T-helper 2 cell treated with Interferon-gamma antibody and Interleukin-4, amounts not matched to agents 5 μg/mL and 100 μg/mL, for 36 hours (primary cell): ENCODE data around the gene PDCD6IP.
A peak's percentile ranks its signal among the peaks of the same experiment; 100 is the strongest.

ENCODE experiments used
- DNase-seq: peaks from one replicate; pipeline ENCODE4 v3.0.0; 2021; ENCODE audit warnings: low spot score
- H3K27ac Mint-ChIP-seq: one replicate; pipeline ENCODE4 v1.8.0; 2021; ENCODE audit warnings: mild to moderate bottlenecking, mixed read lengths
- H3K27me3 Mint-ChIP-seq: one replicate; pipeline ENCODE4 v1.8.0; 2021; ENCODE audit warnings: low read depth, mixed read lengths
- H3K36me3 Mint-ChIP-seq: one replicate; pipeline ENCODE4 v1.8.0; 2021; ENCODE audit warnings: low read depth, mixed read lengths
- H3K4me1 Mint-ChIP-seq: one replicate; pipeline ENCODE4 v1.8.0; 2021; ENCODE audit warnings: low read depth, mixed read lengths
- H3K4me3 Mint-ChIP-seq: one replicate; pipeline ENCODE4 v1.8.0; 2022; ENCODE audit warnings: mild to moderate bottlenecking, moderate library complexity, mixed read lengths
- H3K9me3 Mint-ChIP-seq: one replicate; pipeline ENCODE4 v1.8.0; 2021; ENCODE audit warnings: mixed read lengths

PDCD6IP gene

GRCh38 chr3:33786565-33787327, 11.7 kb upstream of the PDCD6IP start:
- no peak overlapping the region for H3K27ac Mint-ChIP-seq
- peaks cover 24% of the 10 kb centered on the region for H3K27me3 Mint-ChIP-seq
- H3K36me3 Mint-ChIP-seq, result no peaks in the 10 kb centered on the region
- peak overlapping the region; percentile 32 for H3K4me3 Mint-ChIP-seq
- H3K4me1 Mint-ChIP-seq, result peaks cover 6% of the 10 kb centered on the region
- no peak for DNase-seq
- no peaks in the 10 kb centered on the region for H3K9me3 Mint-ChIP-seq

GRCh38 chr3:33787328-33788009, 11.0 kb upstream of the PDCD6IP start:
- DNase-seq, result peak; percentile 29
- H3K27me3 Mint-ChIP-seq, result peaks cover 27% of the 10 kb centered on the region
- H3K4me3 Mint-ChIP-seq, result peak overlapping the region; percentile 32
- H3K27ac Mint-ChIP-seq, result no peak overlapping the region
- peaks cover 13% of the 10 kb centered on the region for H3K4me1 Mint-ChIP-seq
- no peaks in the 10 kb centered on the region for H3K9me3 Mint-ChIP-seq
- H3K36me3 Mint-ChIP-seq, result no peaks in the 10 kb centered on the region

- peaks cover 14% of the 10 kb centered on the region for H3K4me1 Mint-ChIP-seq
- H3K27ac Mint-ChIP-seq, result no peak overlapping the region
- no peaks in the 10 kb centered on the region for H3K36me3 Mint-ChIP-seq
- H3K9me3 Mint-ChIP-seq, result no peaks in the 10 kb centered on the region
- no peak for DNase-seq
- H3K27me3 Mint-ChIP-seq, result peaks cover 30% of the 10 kb centered on the region
- no peak overlapping the region for H3K4me3 Mint-ChIP-seq
Measured at GRCh38 chr3:33789183-33789954, 9.1 kb upstream of the PDCD6IP start.

GRCh38 chr3:33790091-33790490, 8.3 kb upstream of the PDCD6IP start:
- H3K36me3 Mint-ChIP-seq, result no peaks in the 10 kb centered on the region
- H3K4me3 Mint-ChIP-seq, result no peak overlapping the region
- H3K4me1 Mint-ChIP-seq, result peaks cover 14% of the 10 kb centered on the region
- no peaks in the 10 kb centered on the region for H3K9me3 Mint-ChIP-seq
- no peak for DNase-seq
- H3K27me3 Mint-ChIP-seq, result peaks cover 35% of the 10 kb centered on the region
- H3K27ac Mint-ChIP-seq, result no peak overlapping the region

- peaks cover 20% of the 10 kb centered on the region for H3K4me1 Mint-ChIP-seq
- H3K4me3 Mint-ChIP-seq, result peak overlapping the region; percentile 14
- peak; percentile 40 for DNase-seq
- H3K36me3 Mint-ChIP-seq, result no peaks in the 10 kb centered on the region
- H3K27me3 Mint-ChIP-seq, result peaks cover 33% of the 10 kb centered on the region
- H3K9me3 Mint-ChIP-seq, result no peaks in the 10 kb centered on the region
- peak overlapping the region; percentile 21 for H3K27ac Mint-ChIP-seq
Measured at GRCh38 chr3:33791477-33792166, 6.8 kb upstream of the PDCD6IP start.

GRCh38 chr3:33792167-33792892, 6.1 kb upstream of the PDCD6IP start:
- Mint-ChIP-seq H3K4me3 (no peak overlapping the region), H3K4me1 (peaks cover 20% of the 10 kb centered on the region), H3K27ac (peak overlapping the region; percentile 60), H3K9me3 (no peaks in the 10 kb centered on the region), H3K27me3 (peaks cover 27% of the 10 kb centered on the region), H3K36me3 (no peaks in the 10 kb centered on the region)
- DNase-seq, result no peak

- Mint-ChIP-seq H3K4me3 (no peak overlapping the region), H3K4me1 (peaks cover 28% of the 10 kb centered on the region), H3K9me3 (no peaks in the 10 kb centered on the region), H3K27me3 (peaks cover 16% of the 10 kb centered on the region), H3K27ac (no peak overlapping the region), H3K36me3 (peaks cover 5% of the 10 kb centered on the region)
- DNase-seq, result no peak
Measured at GRCh38 chr3:33795131-33795530, 3.3 kb upstream of the PDCD6IP start.

- Mint-ChIP-seq H3K9me3 (no peaks in the 10 kb centered on the region), H3K36me3 (peaks cover 12% of the 10 kb centered on the region), H3K4me3 (no peak overlapping the region), H3K27ac (no peak overlapping the region), H3K27me3 (peaks cover 16% of the 10 kb centered on the region), H3K4me1 (peaks cover 36% of the 10 kb centered on the region)
- DNase-seq, result no peak
Measured at GRCh38 chr3:33795856-33796536, 2.4 kb upstream of the PDCD6IP start.

GRCh38 chr3:33798113-33798417, 365 bp upstream of the PDCD6IP start:
- peaks cover 22% of the 10 kb centered on the region for H3K36me3 Mint-ChIP-seq
- H3K4me1 Mint-ChIP-seq, result peaks cover 36% of the 10 kb centered on the region
- H3K27ac Mint-ChIP-seq, result peak overlapping the region; percentile 97
- peak overlapping the region; percentile 99 for H3K4me3 Mint-ChIP-seq
- peaks cover 7% of the 10 kb centered on the region for H3K27me3 Mint-ChIP-seq
- DNase-seq, result no peak
- H3K9me3 Mint-ChIP-seq, result no peaks in the 10 kb centered on the region

GRCh38 chr3:33799202-33799551, 747 bp downstream of the PDCD6IP start:
- peaks cover 6% of the 10 kb centered on the region for H3K27me3 Mint-ChIP-seq
- no peaks in the 10 kb centered on the region for H3K9me3 Mint-ChIP-seq
- peak overlapping the region; percentile 99 for H3K4me3 Mint-ChIP-seq
- no peak for DNase-seq
- H3K27ac Mint-ChIP-seq, result peak overlapping the region; percentile 97
- peaks cover 44% of the 10 kb centered on the region for H3K4me1 Mint-ChIP-seq
- H3K36me3 Mint-ChIP-seq, result peaks cover 33% of the 10 kb centered on the region

- Mint-ChIP-seq H3K27me3 (no peaks in the 10 kb centered on the region), H3K4me1 (peaks cover 50% of the 10 kb centered on the region), H3K27ac (no peak overlapping the region), H3K36me3 (peaks cover 47% of the 10 kb centered on the region), H3K4me3 (no peak overlapping the region), H3K9me3 (no peaks in the 10 kb centered on the region)
- no peak for DNase-seq
Measured at GRCh38 chr3:33803252-33803651, 4.8 kb downstream of the PDCD6IP start.

GRCh38 chr3:33803894-33804526, 5.6 kb downstream of the PDCD6IP start:
- H3K27me3 Mint-ChIP-seq, result no peaks in the 10 kb centered on the region
- no peak overlapping the region for H3K4me3 Mint-ChIP-seq
- no peaks in the 10 kb centered on the region for H3K9me3 Mint-ChIP-seq
- peaks cover 54% of the 10 kb centered on the region for H3K4me1 Mint-ChIP-seq
- peaks cover 49% of the 10 kb centered on the region for H3K36me3 Mint-ChIP-seq
- H3K27ac Mint-ChIP-seq, result no peak overlapping the region
- no peak for DNase-seq
